HUES6 (cell line): ENCODE measurements around the gene DUSP6.

ENCODE experiments used
- H3K27ac ChIP-seq: 2 replicates; pipeline ENCODE4 v1.7.0; 2013; ENCODE audit warnings: low read depth, mild to moderate bottlenecking, low read length, inconsistent platforms
- H3K27me3 ChIP-seq: 2 replicates; pipeline ENCODE4 v1.6.1; 2013; ENCODE audit warnings: low read length; ENCODE audit not compliant: control insufficient read depth, insufficient read depth
- H3K36me3 ChIP-seq: 2 replicates; pipeline ENCODE4 v1.6.1; 2013; ENCODE audit warnings: low read length; ENCODE audit not compliant: control insufficient read depth, insufficient read depth
- H3K4me1 ChIP-seq: 2 replicates; pipeline ENCODE4 v1.6.1; 2013; ENCODE audit warnings: low read length; ENCODE audit not compliant: control insufficient read depth, insufficient read depth
- H3K4me3 ChIP-seq: 2 replicates; pipeline ENCODE4 v1.5.1; 2013; ENCODE audit warnings: low read depth, low read length
- H3K9ac ChIP-seq: one replicate; pipeline ENCODE4 v1.6.1; 2013; ENCODE audit warnings: mild to moderate bottlenecking, low read length
- H3K9me3 ChIP-seq: 2 replicates; pipeline ENCODE4 v1.6.1; 2013; ENCODE audit warnings: low read depth, low read length; ENCODE audit not compliant: control insufficient read depth, insufficient read depth

The DUSP6 gene

GRCh38 chr12:89386138-89386537 is 33.8 kb upstream of the DUSP6 start:
- Histone ChIP-seq H3K4me1 (peaks cover 28% of the 10 kb centered on the region), H3K4me3 (no peak overlapping the region), H3K27ac (no peak overlapping the region)

GRCh38 chr12:89384807-89385206 is 32.5 kb upstream of the DUSP6 start:
- H3K4me1 ChIP-seq = peaks cover 28% of the 10 kb centered on the region
- no peaks in the 10 kb centered on the region for H3K9me3 ChIP-seq
- no peak overlapping the region for H3K4me3 ChIP-seq
- H3K27ac ChIP-seq = no peak overlapping the region
- H3K27me3 ChIP-seq = no peaks in the 10 kb centered on the region
- H3K9ac ChIP-seq = no peak overlapping the region
- no peaks in the 10 kb centered on the region for H3K36me3 ChIP-seq

More at GRCh38 chr12:89386138-89386537, 33.8 kb upstream of the DUSP6 start:
- Histone ChIP-seq H3K27me3 (no peaks in the 10 kb centered on the region), H3K9ac (no peak overlapping the region), H3K9me3 (no peaks in the 10 kb centered on the region), H3K36me3 (no peaks in the 10 kb centered on the region)

GRCh38 chr12:89384050-89384758 is 31.9 kb upstream of the DUSP6 start:
- Histone ChIP-seq H3K36me3 (no peaks in the 10 kb centered on the region), H3K9ac (no peak overlapping the region), H3K4me1 (peaks cover 28% of the 10 kb centered on the region), H3K4me3 (no peak overlapping the region), H3K27ac (no peak overlapping the region), H3K27me3 (no peaks in the 10 kb centered on the region), H3K9me3 (no peaks in the 10 kb centered on the region)

GRCh38 chr12:89383235-89384049 is 31.1 kb upstream of the DUSP6 start:
- no peaks in the 10 kb centered on the region for H3K27me3 ChIP-seq
- no peak overlapping the region for H3K27ac ChIP-seq
- H3K36me3 ChIP-seq = no peaks in the 10 kb centered on the region
- peaks cover 28% of the 10 kb centered on the region for H3K4me1 ChIP-seq
- no peak overlapping the region for H3K4me3 ChIP-seq
- H3K9me3 ChIP-seq = no peaks in the 10 kb centered on the region
- H3K9ac ChIP-seq = no peak overlapping the region

GRCh38 chr12:89382328-89382727 is 30.0 kb upstream of the DUSP6 start:
- no peaks in the 10 kb centered on the region for H3K9me3 ChIP-seq
- H3K36me3 ChIP-seq = no peaks in the 10 kb centered on the region
- no peak overlapping the region for H3K4me3 ChIP-seq
- H3K27ac ChIP-seq = no peak overlapping the region
- H3K27me3 ChIP-seq = no peaks in the 10 kb centered on the region
- peaks cover 28% of the 10 kb centered on the region for H3K4me1 ChIP-seq
- no peak overlapping the region for H3K9ac ChIP-seq

GRCh38 chr12:89379839-89380467 is 27.7 kb upstream of the DUSP6 start:
- Histone ChIP-seq H3K9ac (no peak overlapping the region), H3K4me1 (peaks cover 18% of the 10 kb centered on the region), H3K27ac (no peak overlapping the region), H3K27me3 (no peaks in the 10 kb centered on the region), H3K9me3 (no peaks in the 10 kb centered on the region), H3K36me3 (no peaks in the 10 kb centered on the region), H3K4me3 (no peak overlapping the region)

- H3K9me3 ChIP-seq = no peaks in the 10 kb centered on the region
- H3K27ac ChIP-seq = no peak overlapping the region
- H3K4me3 ChIP-seq = no peak overlapping the region
- peaks cover 11% of the 10 kb centered on the region for H3K4me1 ChIP-seq
- no peak overlapping the region for H3K9ac ChIP-seq
- no peaks in the 10 kb centered on the region for H3K36me3 ChIP-seq
- no peaks in the 10 kb centered on the region for H3K27me3 ChIP-seq
Observed at GRCh38 chr12:89379148-89379838, 27.0 kb upstream of the DUSP6 start.

GRCh38 chr12:89376844-89377243 is 24.5 kb upstream of the DUSP6 start:
- Histone ChIP-seq H3K4me1 (peaks cover 14% of the 10 kb centered on the region), H3K27me3 (no peaks in the 10 kb centered on the region), H3K9ac (no peak overlapping the region), H3K4me3 (no peak overlapping the region), H3K36me3 (no peaks in the 10 kb centered on the region), H3K27ac (no peak overlapping the region), H3K9me3 (no peaks in the 10 kb centered on the region)

GRCh38 chr12:89376202-89376529 is 23.9 kb upstream of the DUSP6 start:
- Histone ChIP-seq H3K9ac (no peak overlapping the region), H3K36me3 (no peaks in the 10 kb centered on the region), H3K4me1 (peaks cover 14% of the 10 kb centered on the region), H3K4me3 (no peak overlapping the region), H3K9me3 (no peaks in the 10 kb centered on the region), H3K27me3 (no peaks in the 10 kb centered on the region), H3K27ac (no peak overlapping the region)

- Histone ChIP-seq H3K4me1 (peaks cover 14% of the 10 kb centered on the region), H3K9me3 (no peaks in the 10 kb centered on the region), H3K4me3 (no peak overlapping the region), H3K36me3 (no peaks in the 10 kb centered on the region), H3K27ac (no peak overlapping the region), H3K9ac (no peak overlapping the region), H3K27me3 (no peaks in the 10 kb centered on the region)
Observed at GRCh38 chr12:89373763-89374572, 21.7 kb upstream of the DUSP6 start.
